ENCODE measurements around the gene PLEKHJ1. TPM values are rescaled to one million over a fixed set of nuclear protein-coding genes. Genes with fewer than 3 reads are reported as not detected.
"Not testable (repeated sequence)": the region's sequence is repeated elsewhere in the genome, so short reads cannot be mapped to it uniquely, and the experiment has no call there.

PLEKHJ1 gene, protein sequence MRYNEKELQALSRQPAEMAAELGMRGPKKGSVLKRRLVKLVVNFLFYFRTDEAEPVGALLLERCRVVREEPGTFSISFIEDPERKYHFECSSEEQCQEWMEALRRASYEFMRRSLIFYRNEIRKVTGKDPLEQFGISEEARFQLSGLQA
- 10 to 100 TPM; 78.0 to 79.9 TPM for total RNA-seq

DNA sequence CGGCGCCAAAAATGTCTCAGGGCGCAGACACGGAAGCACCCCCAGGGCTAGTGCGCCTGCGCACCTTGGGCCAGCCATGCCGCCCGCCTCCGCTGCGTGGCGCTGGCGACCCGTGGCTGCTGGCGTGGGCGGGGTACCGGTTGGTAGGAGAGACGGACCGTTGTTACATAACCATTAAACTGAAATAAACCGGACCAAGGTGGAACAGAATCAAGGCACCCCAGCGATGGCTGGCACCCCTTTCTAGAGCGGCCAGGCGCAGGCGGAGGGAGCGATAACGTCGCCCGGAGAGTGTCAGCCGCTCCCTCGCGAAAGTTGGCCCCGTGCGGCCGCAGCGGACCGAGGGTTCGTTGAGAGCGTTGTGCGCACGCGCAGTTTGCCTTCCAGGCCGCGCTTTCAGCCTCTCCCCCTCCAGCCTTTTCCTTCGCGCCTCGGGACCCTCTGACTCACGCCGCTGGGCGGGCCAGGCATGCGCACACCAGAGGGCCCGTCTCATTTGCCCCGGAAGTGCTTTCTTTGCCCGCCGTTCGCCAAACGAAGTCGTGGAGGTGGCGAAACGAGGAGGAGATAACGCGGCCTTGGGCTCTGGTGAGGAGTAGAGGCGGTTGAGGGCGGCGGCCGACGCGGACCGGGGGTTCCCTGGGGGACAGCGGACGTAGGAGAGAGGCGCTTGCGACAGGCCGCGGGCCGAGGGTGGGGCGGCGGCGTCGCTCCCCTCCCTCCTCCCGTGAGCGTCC lies at the start of gene PLEKHJ1, which contains the start of gene SF3A2:
TSS of gene PLEKHJ1 (minus strand) at position 16 of the 737 bp plus-strand sequence. CDS start 81 bp downstream, outside the sequence.
TSS of gene SF3A2 (plus strand) at position 511 of the 737 bp plus-strand sequence. CDS start 6,595 bp downstream, outside the sequence.
- Mint-ChIP-seq H3K36me3 (ENCODE audit: low read depth) (peaks cover 62% of the 10 kb centered on the region), H3K4me3 (peak within 1 kb of the TSS; percentile 99)

GRCh38 chr19:2283835-2284507 lies 47.8 kb upstream of the PLEKHJ1 start:
- CTCF ChIA-PET: interaction anchor here (1.4 kb wide), 1 partner anchor 10 kb away, joined by 4 read pairs; no protein-coding TSS in a partner anchor
- Mint-ChIP-seq H3K4me3 (no peak overlapping the region), H3K27ac (no peak overlapping the region), H3K36me3 (ENCODE audit: low read depth) (no peaks in the 10 kb centered on the region), H3K27me3 (ENCODE audit: low read depth) (peaks cover 2% of the 10 kb centered on the region), H3K4me1 (ENCODE audit: low read depth) (peaks cover 32% of the 10 kb centered on the region), H3K9me3 (ENCODE audit: insufficient read depth) (no peaks in the 10 kb centered on the region)
- no peak for ATAC-seq
- DNase-seq: no peak
- POLR2A ChIA-PET: interaction anchor here (0.6 kb wide), 1 partner anchor 36 kb away, joined by 3 read pairs; no protein-coding TSS in a partner anchor

More for the DNA sequence above, at the start of gene PLEKHJ1, which contains the start of gene SF3A2:
- ATAC-seq (peak; percentile 87), DNase-seq (peak; percentile 98)
- Mint-ChIP-seq H3K9me3 (ENCODE audit: insufficient read depth) (no peaks in the 10 kb centered on the region), H3K4me1 (ENCODE audit: low read depth) (peaks cover 61% of the 10 kb centered on the region), H3K27ac (peak within 1 kb of the TSS; percentile 100), H3K27me3 (ENCODE audit: low read depth) (no peaks in the 10 kb centered on the region)
- ChIA-PET CTCF (interaction anchor here (0.6 to 4.0 kb wide), 9 partner anchors 36 to 240 kb away, joined by 3 to 25 read pairs (median 3); partner anchors contain the start of genes GADD45B and PEAK3), POLR2A (interaction anchor here (0.7 to 4.6 kb wide), 5 partner anchors 33 to 240 kb away, joined by 3 to 30 read pairs (median 4); partner anchors contain the start of gene GADD45B)

DNA sequence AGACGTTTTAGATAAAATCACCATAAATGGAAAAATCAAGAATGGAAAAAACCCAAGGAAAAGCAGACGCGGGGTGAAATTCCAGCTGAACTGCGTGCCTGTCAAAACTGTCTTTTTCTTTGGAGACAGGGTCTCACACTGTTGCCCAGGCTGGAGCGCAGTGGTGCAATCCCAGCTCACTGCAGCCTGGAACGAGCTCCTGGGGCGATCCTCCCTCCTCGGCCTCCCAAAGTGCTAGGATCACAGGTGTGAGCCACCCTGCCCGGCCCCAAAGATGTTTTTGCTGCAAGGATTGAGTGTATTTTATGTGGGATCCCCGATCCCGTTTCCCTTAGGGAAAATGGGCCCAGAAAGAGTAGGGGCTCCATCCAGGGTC lies 46.7 kb upstream of the PLEKHJ1 start:
- DNase-seq (no peak), ATAC-seq (no peak)
- no peaks in the 10 kb centered on the region for H3K27me3 Mint-ChIP-seq (ENCODE audit: low read depth)
- peaks cover 22% of the 10 kb centered on the region for H3K4me1 Mint-ChIP-seq (ENCODE audit: low read depth)
- H3K27ac Mint-ChIP-seq: no peak overlapping the region
- H3K36me3 Mint-ChIP-seq (ENCODE audit: low read depth): no peaks in the 10 kb centered on the region
- CTCF ChIA-PET: no interaction called here
- no peaks in the 10 kb centered on the region for H3K9me3 Mint-ChIP-seq (ENCODE audit: insufficient read depth)
- H3K4me3 Mint-ChIP-seq: peak overlapping the region; percentile 40
- POLR2A ChIA-PET: interaction anchor here (0.9 kb wide), 1 partner anchor 11 kb away, joined by 3 read pairs; no protein-coding TSS in a partner anchor

- Mint-ChIP-seq H3K9me3 (ENCODE audit: insufficient read depth) (no peaks in the 10 kb centered on the region), H3K36me3 (ENCODE audit: low read depth) (peaks cover under 1% of the 10 kb centered on the region), H3K4me1 (ENCODE audit: low read depth) (peaks cover 20% of the 10 kb centered on the region), H3K27ac (peak within 1 kb of the TSS; percentile 74), H3K4me3 (peak within 1 kb of the TSS; percentile 66), H3K27me3 (ENCODE audit: low read depth) (no peaks in the 10 kb centered on the region)
- peak; percentile 57 for ATAC-seq
- ChIA-PET CTCF (interaction anchor here (1.0 kb wide), 1 partner anchor 47 kb away, joined by 3 read pairs; the partner anchor contains the start of gene PLEKHJ1), POLR2A (interaction anchor here (0.9 kb wide), 1 partner anchor 11 kb away, joined by 3 read pairs; no protein-coding TSS in a partner anchor)
- peak; percentile 71 for DNase-seq
Measured at GRCh38 chr19:2282062-2282861, 46.1 kb upstream of the PLEKHJ1 start, which contains the start of gene PEAK3. TSS of gene PEAK3 (minus strand) at chr19:2282175. CDS start at chr19:2280931, 1,244 bp downstream.

- ATAC-seq; POLR2A ChIA-PET; H3K27me3 Mint-ChIP-seq (ENCODE audit: low read depth); H3K9me3 Mint-ChIP-seq (ENCODE audit: insufficient read depth); H3K36me3 Mint-ChIP-seq (ENCODE audit: low read depth); DNase-seq: not testable (repeated sequence)
- CTCF ChIA-PET: interaction anchor here (0.7 to 1.0 kb wide), 2 partner anchors 22 to 46 kb away, joined by 3 to 5 read pairs; partner anchors contain the start of gene PLEKHJ1
- Mint-ChIP-seq H3K27ac (peak overlapping the region; percentile 57), H3K4me3 (peak overlapping the region; percentile 66), H3K4me1 (ENCODE audit: low read depth) (peaks cover 22% of the 10 kb centered on the region)
Measured at GRCh38 chr19:2281265-2282061, 45.3 kb upstream of the PLEKHJ1 start.

GRCh38 chr19:2280633-2281264 lies 44.6 kb upstream of the PLEKHJ1 start:
- Mint-ChIP-seq H3K36me3 (ENCODE audit: low read depth) (peaks cover 4% of the 10 kb centered on the region), H3K9me3 (ENCODE audit: insufficient read depth) (no peaks in the 10 kb centered on the region), H3K4me3 (no peak overlapping the region), H3K27me3 (ENCODE audit: low read depth) (no peaks in the 10 kb centered on the region), H3K4me1 (ENCODE audit: low read depth) (peaks cover 22% of the 10 kb centered on the region), H3K27ac (no peak overlapping the region)
- DNase-seq (no peak), ATAC-seq (no peak)
- ChIA-PET CTCF (interaction anchor here (0.7 kb wide), 1 partner anchor 21 kb away, joined by 5 read pairs; no protein-coding TSS in a partner anchor), POLR2A (no interaction called here)

GRCh38 chr19:2278459-2279158 lies 42.5 kb upstream of the PLEKHJ1 start:
- no peak overlapping the region for H3K4me3 Mint-ChIP-seq
- H3K4me1 Mint-ChIP-seq (ENCODE audit: low read depth): peaks cover 35% of the 10 kb centered on the region
- H3K36me3 Mint-ChIP-seq (ENCODE audit: low read depth): peaks cover 16% of the 10 kb centered on the region
- H3K27ac Mint-ChIP-seq: no peak overlapping the region
- ATAC-seq (no peak), DNase-seq (no peak)
- no peaks in the 10 kb centered on the region for H3K9me3 Mint-ChIP-seq (ENCODE audit: insufficient read depth)
- ChIA-PET CTCF (interaction anchor here (0.5 kb wide), 1 partner anchor 195 kb away, joined by 4 read pairs; no protein-coding TSS in a partner anchor), POLR2A (no interaction called here)
- no peaks in the 10 kb centered on the region for H3K27me3 Mint-ChIP-seq (ENCODE audit: low read depth)

DNA sequence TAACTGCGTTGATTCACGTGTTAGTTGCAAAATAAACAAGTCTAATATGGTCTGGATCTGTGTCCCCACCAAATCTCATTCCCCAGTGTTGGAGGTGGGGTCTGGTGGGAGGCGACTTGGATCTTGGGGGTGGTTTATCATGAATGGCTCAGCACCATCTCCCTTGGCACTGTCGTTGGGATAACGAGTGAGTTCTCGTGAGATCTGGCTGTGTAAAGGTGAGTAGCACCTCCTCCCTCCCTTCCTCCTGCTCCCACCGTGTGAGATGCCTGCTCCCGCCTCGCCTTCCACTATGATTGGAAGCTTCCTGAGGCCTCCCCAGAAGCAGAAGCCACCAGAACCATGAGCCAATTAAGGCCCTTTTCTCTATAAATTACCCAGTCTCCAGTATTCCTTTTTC lies 41.0 kb upstream of the PLEKHJ1 start:
- H3K4me1 Mint-ChIP-seq (ENCODE audit: low read depth): peaks cover 37% of the 10 kb centered on the region
- no peaks in the 10 kb centered on the region for H3K9me3 Mint-ChIP-seq (ENCODE audit: insufficient read depth)
- POLR2A ChIA-PET: interaction anchor here (0.6 to 1.0 kb wide), 2 partner anchors 10 to 97 kb away, joined by 3 read pairs; no protein-coding TSS in a partner anchor
- H3K4me3 Mint-ChIP-seq: no peak overlapping the region
- H3K36me3 Mint-ChIP-seq (ENCODE audit: low read depth): peaks cover 26% of the 10 kb centered on the region
- no peak overlapping the region for H3K27ac Mint-ChIP-seq
- CTCF ChIA-PET: interaction anchor here (0.8 kb wide), 1 partner anchor 37 kb away, joined by 3 read pairs; no protein-coding TSS in a partner anchor
- DNase-seq (no peak), ATAC-seq (no peak)
- H3K27me3 Mint-ChIP-seq (ENCODE audit: low read depth): no peaks in the 10 kb centered on the region

GRCh38 chr19:2276429-2276986 lies 40.4 kb upstream of the PLEKHJ1 start:
- Mint-ChIP-seq H3K4me1 (ENCODE audit: low read depth) (peaks cover 36% of the 10 kb centered on the region), H3K27ac (no peak overlapping the region), H3K4me3 (no peak overlapping the region), H3K27me3 (ENCODE audit: low read depth) (no peaks in the 10 kb centered on the region), H3K36me3 (ENCODE audit: low read depth) (peaks cover 31% of the 10 kb centered on the region), H3K9me3 (ENCODE audit: insufficient read depth) (no peaks in the 10 kb centered on the region)
- POLR2A ChIA-PET: interaction anchor here (0.9 to 1.0 kb wide), 2 partner anchors 10 to 11 kb away, joined by 3 read pairs; no protein-coding TSS in a partner anchor
- DNase-seq (no peak), ATAC-seq (no peak)
- CTCF ChIA-PET: interaction anchor here (0.7 kb wide), 1 partner anchor 13 kb away, joined by 3 read pairs; no protein-coding TSS in a partner anchor

Data from activated CD8-positive, alpha-beta T cell treated with anti-CD3 and anti-CD28 coated beads, Interleukin-2, amount 10 ng/mL, durations not matched to agents 7 days and 5 days (primary cell).